ENCODE data around the gene TBCB. TPM values are rescaled to one million over a fixed set of nuclear protein-coding genes. Genes with fewer than 3 reads are reported as not detected.
"Not testable (repeated sequence)": the region's sequence is repeated elsewhere in the genome, so short reads cannot be mapped to it uniquely, and the experiment has no call there.

TBCB gene
- total RNA-seq, 1 donor from 2014 or later = 206 TPM

- H3K27me3 Mint-ChIP-seq (ENCODE audit: unreplicated experiment) = peaks cover 6% of the 10 kb centered on the region
- DNase-seq (ENCODE audit: low spot score) = no peak
- peak overlapping the region; percentile 83 for H3K4me3 Mint-ChIP-seq (ENCODE audit: unreplicated experiment)
- H3K4me1 Mint-ChIP-seq (ENCODE audit: unreplicated experiment) = no peaks in the 10 kb centered on the region
- H3K36me3 Mint-ChIP-seq (ENCODE audit: low read depth, unreplicated experiment) = peaks cover 7% of the 10 kb centered on the region
- peak overlapping the region; percentile 96 for H3K27ac Mint-ChIP-seq (ENCODE audit: unreplicated experiment)
- TF ChIP-seq CTCF (IDR thresholded peaks at IDR 0.05; ENCODE audit: unreplicated experiment) = no peak
- no peaks in the 10 kb centered on the region for H3K9me3 Mint-ChIP-seq (ENCODE audit: unreplicated experiment)
Observed at GRCh38 chr19:36128392-36128736, 13.1 kb downstream of the TBCB start.

GRCh38 chr19:36131221-36131620, 16.0 kb downstream of the TBCB start:
- not testable (repeated sequence) for H3K27me3 Mint-ChIP-seq (ENCODE audit: unreplicated experiment); H3K9me3 Mint-ChIP-seq (ENCODE audit: unreplicated experiment); H3K4me1 Mint-ChIP-seq (ENCODE audit: unreplicated experiment); H3K27ac Mint-ChIP-seq (ENCODE audit: unreplicated experiment); H3K4me3 Mint-ChIP-seq (ENCODE audit: unreplicated experiment); H3K36me3 Mint-ChIP-seq (ENCODE audit: low read depth, unreplicated experiment); DNase-seq (ENCODE audit: low spot score)

- not testable (repeated sequence) for H3K4me3 Mint-ChIP-seq (ENCODE audit: unreplicated experiment); H3K27me3 Mint-ChIP-seq (ENCODE audit: unreplicated experiment); H3K9me3 Mint-ChIP-seq (ENCODE audit: unreplicated experiment); H3K4me1 Mint-ChIP-seq (ENCODE audit: unreplicated experiment); H3K27ac Mint-ChIP-seq (ENCODE audit: unreplicated experiment); H3K36me3 Mint-ChIP-seq (ENCODE audit: low read depth, unreplicated experiment); DNase-seq (ENCODE audit: low spot score)
Observed at GRCh38 chr19:36134867-36135266, 19.6 kb downstream of the TBCB start.

GRCh38 chr19:36136964-36137686, 21.9 kb downstream of the TBCB start:
- H3K4me3 Mint-ChIP-seq (ENCODE audit: unreplicated experiment) = no peak overlapping the region
- no peak for DNase-seq (ENCODE audit: low spot score)
- no peak for TF ChIP-seq CTCF (IDR thresholded peaks at IDR 0.05; ENCODE audit: unreplicated experiment)
- H3K27me3 Mint-ChIP-seq (ENCODE audit: unreplicated experiment) = peaks cover 17% of the 10 kb centered on the region
- H3K36me3 Mint-ChIP-seq (ENCODE audit: low read depth, unreplicated experiment) = peaks cover 11% of the 10 kb centered on the region
- H3K27ac Mint-ChIP-seq (ENCODE audit: unreplicated experiment) = no peak overlapping the region
- H3K9me3 Mint-ChIP-seq (ENCODE audit: unreplicated experiment) = no peaks in the 10 kb centered on the region
- peaks cover 16% of the 10 kb centered on the region for H3K4me1 Mint-ChIP-seq (ENCODE audit: unreplicated experiment)

GRCh38 chr19:36139120-36139472, 23.8 kb downstream of the TBCB start:
- Mint-ChIP-seq H3K4me1 (ENCODE audit: unreplicated experiment) (peaks cover 16% of the 10 kb centered on the region), H3K27me3 (ENCODE audit: unreplicated experiment) (peaks cover 15% of the 10 kb centered on the region), H3K4me3 (ENCODE audit: unreplicated experiment) (peak overlapping the region; percentile 86), H3K9me3 (ENCODE audit: unreplicated experiment) (no peaks in the 10 kb centered on the region), H3K27ac (ENCODE audit: unreplicated experiment) (no peak overlapping the region), H3K36me3 (ENCODE audit: low read depth, unreplicated experiment) (peaks cover 21% of the 10 kb centered on the region)
- DNase-seq (ENCODE audit: low spot score) = no peak
- no peak for TF ChIP-seq CTCF (IDR thresholded peaks at IDR 0.05; ENCODE audit: unreplicated experiment)

GRCh38 chr19:36139473-36140303, 24.4 kb downstream of the TBCB start, which contains the start of gene CAPNS1:
CAPNS1 (plus strand) TSS chr19:36140066; CDS start chr19:36141012, 946 bp downstream.
- Mint-ChIP-seq H3K9me3 (ENCODE audit: unreplicated experiment) (no peaks in the 10 kb centered on the region), H3K27me3 (ENCODE audit: unreplicated experiment) (peaks cover 15% of the 10 kb centered on the region), H3K4me3 (ENCODE audit: unreplicated experiment) (peak within 1 kb of the TSS; percentile 99), H3K27ac (ENCODE audit: unreplicated experiment) (peak within 1 kb of the TSS; percentile 98), H3K4me1 (ENCODE audit: unreplicated experiment) (peaks cover 16% of the 10 kb centered on the region), H3K36me3 (ENCODE audit: low read depth, unreplicated experiment) (peaks cover 24% of the 10 kb centered on the region)
- TF ChIP-seq CTCF (IDR thresholded peaks at IDR 0.05; ENCODE audit: unreplicated experiment) = no peak
- DNase-seq (ENCODE audit: low spot score) = peak; percentile 97

All from endothelial cell (in vitro differentiated cells).